Stimulated activated CD4-positive, alpha-beta T cell treated with anti-CD3 and anti-CD28 coated beads, Interleukin-15, amount 100 ng/mL, for 48 hours (primary cell): Measurements from ENCODE around the gene PGBD5.

Experiments used
- DNase-seq, 2 donors: peaks; one replicate each; pipeline ENCODE4 v3.0.0-alpha.2; 2020; ENCODE audit warnings: low read depth in 2 of 2

The PGBD5 gene

GRCh38 chr1:230396966-230397365 lies 29.2 kb downstream of the PGBD5 start:
- DNase-seq, result no peak

- no peak for DNase-seq
Measured at GRCh38 chr1:230395932-230396331, 30.2 kb downstream of the PGBD5 start.

- no peak for DNase-seq
Measured at GRCh38 chr1:230394741-230395140, 31.4 kb downstream of the PGBD5 start.

GRCh38 chr1:230394134-230394533 lies 32.0 kb downstream of the PGBD5 start:
- DNase-seq, result no peak

GRCh38 chr1:230393722-230394121 lies 32.4 kb downstream of the PGBD5 start:
- no peak for DNase-seq

- no peak for DNase-seq
Measured at GRCh38 chr1:230392920-230393521, 33.1 kb downstream of the PGBD5 start.

GRCh38 chr1:230392536-230392909 lies 33.6 kb downstream of the PGBD5 start:
- no peak for DNase-seq

GRCh38 chr1:230391776-230392535 lies 34.2 kb downstream of the PGBD5 start:
- DNase-seq, result no peak

- no peak for DNase-seq
Measured at GRCh38 chr1:230390371-230390770, 35.8 kb downstream of the PGBD5 start.

- DNase-seq, result no peak
Measured at GRCh38 chr1:230387876-230388275, 38.3 kb downstream of the PGBD5 start.

- no peak for DNase-seq
Measured at GRCh38 chr1:230387296-230387695, 38.8 kb downstream of the PGBD5 start.

GRCh38 chr1:230386637-230387262 lies 39.4 kb downstream of the PGBD5 start:
- DNase-seq, result no peak

- no peak for DNase-seq
Measured at GRCh38 chr1:230385930-230386329, 40.2 kb downstream of the PGBD5 start.

GRCh38 chr1:230385158-230385450 lies 41.0 kb downstream of the PGBD5 start:
- DNase-seq, result no peak

GRCh38 chr1:230384380-230385157 lies 41.6 kb downstream of the PGBD5 start:
- no peak for DNase-seq

- no peak for DNase-seq
Measured at GRCh38 chr1:230383425-230383824, 42.7 kb downstream of the PGBD5 start.

GRCh38 chr1:230382001-230382491 lies 44.1 kb downstream of the PGBD5 start:
- no peak for DNase-seq

- no peak for DNase-seq
Measured at GRCh38 chr1:230381585-230381984, 44.5 kb downstream of the PGBD5 start.

- no peak for DNase-seq
Measured at GRCh38 chr1:230381049-230381467, 45.1 kb downstream of the PGBD5 start.

GRCh38 chr1:230379928-230380327 lies 46.2 kb downstream of the PGBD5 start:
- no peak for DNase-seq

- DNase-seq, result no peak
Measured at GRCh38 chr1:230379462-230379861, 46.7 kb downstream of the PGBD5 start.

- DNase-seq, result no peak
Measured at GRCh38 chr1:230377851-230378250, 48.3 kb downstream of the PGBD5 start.
